Endodermal cell (in vitro differentiated cells): ENCODE data around the gene CAB39. TPM values are rescaled to one million over a fixed set of nuclear protein-coding genes. Genes with fewer than 3 reads are reported as not detected.

Source experiments
- DNase-seq: peaks from one replicate; pipeline ENCODE4 v3.0.0-alpha.2; 2017
- H3K27ac ChIP-seq: 2 replicates; pipeline ENCODE4 v1.5.1; 2013; ENCODE audit warnings: mild to moderate bottlenecking, low read depth, low read length, moderate library complexity
- H3K27me3 ChIP-seq: 2 replicates; pipeline ENCODE4 v1.6.1; 2013; ENCODE audit warnings: mild to moderate bottlenecking, low read length, moderate library complexity; ENCODE audit not compliant: insufficient read depth, control insufficient read depth, poor library complexity, severe bottlenecking
- H3K36me3 ChIP-seq: 2 replicates; pipeline ENCODE4 v1.7.0; 2013; ENCODE audit warnings: mild to moderate bottlenecking, low read length, moderate library complexity; ENCODE audit not compliant: control insufficient read depth, insufficient read depth
- H3K4me1 ChIP-seq: one replicate; pipeline ENCODE4 v1.7.0; 2013; ENCODE audit warnings: low read length; ENCODE audit not compliant: control insufficient read depth, insufficient read depth
- H3K4me3 ChIP-seq: 2 replicates; pipeline ENCODE4 v1.5.1; 2013; ENCODE audit warnings: mild to moderate bottlenecking, low read length, moderate library complexity
- H3K9ac ChIP-seq: 2 replicates; pipeline ENCODE4 v1.6.1; 2013; ENCODE audit warnings: mild to moderate bottlenecking, low read length, moderate library complexity; ENCODE audit not compliant: poor library complexity, severe bottlenecking; ENCODE audit errors: extremely low read depth
- H3K9me3 ChIP-seq: 2 replicates; pipeline ENCODE4 v1.6.1; 2013; ENCODE audit warnings: mild to moderate bottlenecking, low read length, moderate library complexity; ENCODE audit not compliant: control insufficient read depth
- H3K27ac Mint-ChIP-seq: 2 replicates; pipeline ENCODE4 v1.8.0; 2020; ENCODE audit warnings: mixed read lengths
- H3K27me3 Mint-ChIP-seq: 2 replicates; pipeline ENCODE4 v1.8.0; 2021; ENCODE audit warnings: mild to moderate bottlenecking, mixed read lengths; ENCODE audit not compliant: insufficient read depth
- H3K36me3 Mint-ChIP-seq: 2 replicates; pipeline ENCODE4 v1.8.0; 2020; ENCODE audit warnings: low read depth, mixed read lengths
- H3K4me1 Mint-ChIP-seq: 2 replicates; pipeline ENCODE4 v1.8.0; 2020; ENCODE audit warnings: mixed read lengths
- H3K4me3 Mint-ChIP-seq: 2 replicates; pipeline ENCODE4 v1.8.0; 2020; ENCODE audit warnings: mild to moderate bottlenecking, moderate library complexity, mixed read lengths
- H3K9me3 Mint-ChIP-seq: 2 replicates; pipeline ENCODE4 v1.8.0; 2020; ENCODE audit warnings: mild to moderate bottlenecking, mixed read lengths
- WGBS, 2 experiments: methylation state at CpG; one replicate each; pipeline versions ENCODE4 v1.1.5 to v1.1.7; 2013; ENCODE audit warnings: missing lambda C conversion rate in 2 of 2, mixed read lengths in 1 of 2; ENCODE audit not compliant: insufficient coverage in 1 of 2, insufficient read length in 1 of 2; 5-methylcytosine and 5-hydroxymethylcytosine counted together
- total RNA-seq, 2 donors: library from RNA; stranded (reverse); fragmentation: NEBNext Ultra II Directional in 1 of 2; extraction: Animal tissue kit (Norgen Biotek cat#: 25700) in 1 of 2; gene quantifications; 2 replicates in 1 of 2; 3 replicates in 1 of 2; pipeline ENCODE4 v1.2.1, GENCODE V29; 2021
- TF ChIP-seq, protein P1 (sequence below): fragments of 200-600 bp; sonication (generic); conservative IDR thresholded peaks from 2 replicates; pipeline ENCODE4 v1.5.0; 2021; ENCODE audit warnings: antibody characterized with exemption, mild to moderate bottlenecking

The CAB39 gene
- total RNA-seq, 2 donors from 2014 or later, result 41.4 to 48.4 TPM

GRCh38 chr2:230685178-230685577, 27.5 kb upstream of the CAB39 start:
- Mint-ChIP-seq H3K36me3 (no peaks in the 10 kb centered on the region), H3K27ac (no peak overlapping the region), H3K27me3 (peaks cover 8% of the 10 kb centered on the region), H3K9me3 (no peaks in the 10 kb centered on the region), H3K4me1 (peaks cover 5% of the 10 kb centered on the region), H3K4me3 (no peak overlapping the region)
- Histone ChIP-seq H3K27me3 (no peaks in the 10 kb centered on the region), H3K36me3 (no peaks in the 10 kb centered on the region), H3K27ac (peak overlapping the region; percentile 90), H3K4me1 (no peaks in the 10 kb centered on the region), H3K4me3 (no peak overlapping the region), H3K9ac (no peak overlapping the region), H3K9me3 (no peaks in the 10 kb centered on the region)
- DNase-seq, result no peak
- 64 to 81% methylated on average over 5 to 6 of the region's 6 CpGs for WGBS, 2 experiments
- TF ChIP-seq, protein P1, sequence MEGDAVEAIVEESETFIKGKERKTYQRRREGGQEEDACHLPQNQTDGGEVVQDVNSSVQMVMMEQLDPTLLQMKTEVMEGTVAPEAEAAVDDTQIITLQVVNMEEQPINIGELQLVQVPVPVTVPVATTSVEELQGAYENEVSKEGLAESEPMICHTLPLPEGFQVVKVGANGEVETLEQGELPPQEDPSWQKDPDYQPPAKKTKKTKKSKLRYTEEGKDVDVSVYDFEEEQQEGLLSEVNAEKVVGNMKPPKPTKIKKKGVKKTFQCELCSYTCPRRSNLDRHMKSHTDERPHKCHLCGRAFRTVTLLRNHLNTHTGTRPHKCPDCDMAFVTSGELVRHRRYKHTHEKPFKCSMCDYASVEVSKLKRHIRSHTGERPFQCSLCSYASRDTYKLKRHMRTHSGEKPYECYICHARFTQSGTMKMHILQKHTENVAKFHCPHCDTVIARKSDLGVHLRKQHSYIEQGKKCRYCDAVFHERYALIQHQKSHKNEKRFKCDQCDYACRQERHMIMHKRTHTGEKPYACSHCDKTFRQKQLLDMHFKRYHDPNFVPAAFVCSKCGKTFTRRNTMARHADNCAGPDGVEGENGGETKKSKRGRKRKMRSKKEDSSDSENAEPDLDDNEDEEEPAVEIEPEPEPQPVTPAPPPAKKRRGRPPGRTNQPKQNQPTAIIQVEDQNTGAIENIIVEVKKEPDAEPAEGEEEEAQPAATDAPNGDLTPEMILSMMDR, result no peak

DNA sequence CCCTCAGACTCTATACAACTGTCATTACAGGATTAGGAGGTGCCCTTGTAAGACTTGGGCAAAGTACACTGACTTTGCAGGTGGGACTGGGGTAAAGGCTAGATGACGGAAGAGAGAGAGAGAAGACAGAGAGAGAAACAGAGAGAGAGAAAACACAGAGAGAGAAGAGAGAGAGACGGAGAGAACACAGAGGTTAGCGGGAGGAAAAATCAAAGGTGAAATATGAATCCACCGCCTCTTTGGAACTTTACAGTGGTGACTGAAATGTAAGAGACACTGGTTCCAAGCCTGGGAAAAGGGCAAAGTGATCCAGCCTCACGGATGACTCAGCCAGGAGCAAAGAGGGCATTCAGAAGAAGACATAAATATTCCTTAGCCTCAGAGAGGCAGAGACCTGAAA, 25.1 kb upstream of the CAB39 start:
- no peaks in the 10 kb centered on the region for H3K36me3 Mint-ChIP-seq
- H3K4me1 Mint-ChIP-seq, result peaks cover 10% of the 10 kb centered on the region
- H3K27ac ChIP-seq, result no peak overlapping the region
- H3K9me3 ChIP-seq, result no peaks in the 10 kb centered on the region
- no peak overlapping the region for H3K9ac ChIP-seq
- peaks cover 4% of the 10 kb centered on the region for H3K27me3 Mint-ChIP-seq
- H3K4me1 ChIP-seq, result peaks cover 2% of the 10 kb centered on the region
- H3K27me3 ChIP-seq, result no peaks in the 10 kb centered on the region
- H3K36me3 ChIP-seq, result no peaks in the 10 kb centered on the region
- peak overlapping the region; percentile 11 for H3K27ac Mint-ChIP-seq
- no peak overlapping the region for H3K4me3 ChIP-seq
- no peaks in the 10 kb centered on the region for H3K9me3 Mint-ChIP-seq
- no peak for DNase-seq
- TF ChIP-seq, protein P1, result no peak
- WGBS, 2 experiments, result 81 to 85% methylated on average over 5 of the region's 5 CpGs
- H3K4me3 Mint-ChIP-seq, result no peak overlapping the region

DNA sequence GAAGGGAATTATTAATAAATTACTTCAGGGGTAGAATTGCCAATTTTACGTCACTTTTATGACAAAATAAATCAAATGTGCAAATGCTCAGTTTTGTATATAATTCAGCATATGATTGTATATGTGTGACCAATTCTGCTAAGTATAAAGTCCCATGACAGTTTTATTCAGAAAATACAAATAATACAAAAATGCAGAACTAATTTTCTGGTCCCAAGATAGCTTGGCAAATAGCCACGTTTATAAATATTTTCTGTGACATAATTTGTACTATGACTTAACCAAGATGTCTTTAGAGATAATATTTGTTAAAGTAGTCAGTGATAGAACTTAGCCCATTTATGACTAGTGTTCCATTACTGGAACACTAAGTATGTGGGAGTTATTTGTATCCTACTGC, 24.2 kb upstream of the CAB39 start:
- Histone ChIP-seq H3K27ac (no peak overlapping the region), H3K27me3 (no peaks in the 10 kb centered on the region), H3K9ac (no peak overlapping the region), H3K4me3 (no peak overlapping the region), H3K4me1 (peaks cover 2% of the 10 kb centered on the region), H3K36me3 (no peaks in the 10 kb centered on the region), H3K9me3 (no peaks in the 10 kb centered on the region)
- Mint-ChIP-seq H3K36me3 (no peaks in the 10 kb centered on the region), H3K27ac (no peak overlapping the region), H3K9me3 (no peaks in the 10 kb centered on the region), H3K27me3 (no peaks in the 10 kb centered on the region), H3K4me1 (peaks cover 10% of the 10 kb centered on the region), H3K4me3 (no peak overlapping the region)
- TF ChIP-seq, protein P1, result no peak
- no peak for DNase-seq
- 96 to 100% methylated on average over 1 to 2 of the region's 2 CpGs for WGBS, 2 experiments
